Cardiac ventricle fibroblast (primary cell): Measurements from ENCODE around the gene SLITRK2. TPM values are rescaled to one million over a fixed set of nuclear protein-coding genes. Genes with fewer than 3 reads are reported as not detected.

Experiments
- total RNA-seq: library from RNA; depleted of rRNA; stranded (reverse); fragments of >200 nt; gene quantifications from 2 replicates; pipeline ENCODE4 v1.2.3, GENCODE V29; 2015

Gene SLITRK2, protein sequence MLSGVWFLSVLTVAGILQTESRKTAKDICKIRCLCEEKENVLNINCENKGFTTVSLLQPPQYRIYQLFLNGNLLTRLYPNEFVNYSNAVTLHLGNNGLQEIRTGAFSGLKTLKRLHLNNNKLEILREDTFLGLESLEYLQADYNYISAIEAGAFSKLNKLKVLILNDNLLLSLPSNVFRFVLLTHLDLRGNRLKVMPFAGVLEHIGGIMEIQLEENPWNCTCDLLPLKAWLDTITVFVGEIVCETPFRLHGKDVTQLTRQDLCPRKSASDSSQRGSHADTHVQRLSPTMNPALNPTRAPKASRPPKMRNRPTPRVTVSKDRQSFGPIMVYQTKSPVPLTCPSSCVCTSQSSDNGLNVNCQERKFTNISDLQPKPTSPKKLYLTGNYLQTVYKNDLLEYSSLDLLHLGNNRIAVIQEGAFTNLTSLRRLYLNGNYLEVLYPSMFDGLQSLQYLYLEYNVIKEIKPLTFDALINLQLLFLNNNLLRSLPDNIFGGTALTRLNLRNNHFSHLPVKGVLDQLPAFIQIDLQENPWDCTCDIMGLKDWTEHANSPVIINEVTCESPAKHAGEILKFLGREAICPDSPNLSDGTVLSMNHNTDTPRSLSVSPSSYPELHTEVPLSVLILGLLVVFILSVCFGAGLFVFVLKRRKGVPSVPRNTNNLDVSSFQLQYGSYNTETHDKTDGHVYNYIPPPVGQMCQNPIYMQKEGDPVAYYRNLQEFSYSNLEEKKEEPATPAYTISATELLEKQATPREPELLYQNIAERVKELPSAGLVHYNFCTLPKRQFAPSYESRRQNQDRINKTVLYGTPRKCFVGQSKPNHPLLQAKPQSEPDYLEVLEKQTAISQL
- total RNA-seq, result not detected in 2 replicates

DNA sequence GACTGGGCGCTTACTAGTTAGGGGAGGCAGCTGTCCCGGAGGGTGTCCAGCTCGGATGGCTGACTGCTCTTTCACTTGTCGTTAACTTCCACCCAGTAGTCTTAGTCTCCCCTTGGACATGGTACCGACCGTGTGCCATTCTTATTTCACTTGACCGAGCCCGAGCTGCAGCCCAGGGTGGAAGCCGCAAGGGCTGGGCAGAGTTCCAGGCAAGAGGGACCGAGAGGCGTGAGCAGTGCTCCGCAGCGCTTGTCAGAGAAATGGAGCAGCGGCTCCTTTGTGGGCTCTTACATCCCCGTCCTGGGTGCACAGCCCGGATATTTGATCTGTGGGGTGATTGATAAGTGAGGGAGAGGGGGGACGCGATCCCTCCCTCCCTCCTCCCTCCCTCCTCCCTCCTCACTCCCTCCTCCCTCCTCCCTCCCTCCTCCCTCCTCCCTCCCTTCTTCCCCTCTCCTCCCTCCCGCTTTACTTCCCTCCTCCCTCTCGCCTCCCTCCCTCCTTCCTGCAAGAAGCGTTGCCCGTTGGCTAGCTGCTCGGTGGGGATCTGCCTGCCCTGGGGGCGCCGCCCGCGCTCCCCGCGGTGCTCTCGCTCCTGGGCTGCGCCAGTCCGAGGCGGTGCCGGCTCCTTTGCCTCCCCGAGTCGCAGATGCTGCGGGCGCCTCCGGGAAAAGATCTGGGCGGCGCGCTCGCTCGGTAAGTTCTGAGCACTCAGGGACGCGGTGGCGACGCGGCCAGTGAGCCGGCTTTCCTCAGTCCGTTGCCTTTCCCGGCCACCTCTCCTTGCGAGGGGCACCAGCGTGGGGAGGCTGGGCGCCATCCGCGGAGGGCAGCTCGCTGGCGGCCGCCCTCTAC, at the start of gene SLITRK2:
TSS of gene SLITRK2 (plus strand) at position 499 of the 855 bp plus-strand sequence. CDS start 4,597 bp downstream, outside the sequence.

